ENCODE results near the gene ELAVL4.

- no peak for TF ChIP-seq CTCF (IDR thresholded peaks at IDR 0.05)
- no peak for TF ChIP-seq POLR2A (IDR thresholded peaks at IDR 0.05)
Observed at GRCh38 chr1:50077273-50077672, 31.4 kb upstream of the ELAVL4 start.
